GM12801 (cell line): ENCODE measurements around the gene TMEM200A.

ENCODE experiments used
- TF ChIP-seq, protein P1 (sequence below): IDR thresholded peaks from one replicate; pipeline ENCODE4 v1.5.1; 2011; ENCODE audit warnings: control low read depth; ENCODE audit not compliant: insufficient read length; ENCODE audit errors: extremely low read depth

The TMEM200A gene

DNA sequence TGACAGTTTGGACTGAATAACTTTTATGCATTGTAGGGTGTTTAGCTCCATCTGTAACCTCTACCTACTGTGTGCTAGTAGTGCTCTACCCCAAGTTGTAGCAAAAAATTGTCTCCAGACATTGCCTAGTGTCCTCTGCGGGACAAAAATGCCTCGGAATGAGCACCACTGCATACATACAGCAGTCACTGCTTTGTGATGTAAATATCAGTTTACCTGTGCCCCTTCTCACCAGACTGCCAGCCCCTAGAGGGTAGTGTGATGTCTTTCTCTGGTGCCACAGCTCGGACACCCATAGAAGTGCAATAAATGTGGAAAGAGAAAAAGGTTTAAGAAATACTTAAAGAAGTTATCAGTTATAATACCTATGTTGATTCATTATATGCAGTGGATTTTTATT lies 25.1 kb downstream of the TMEM200A start:
- TF ChIP-seq, protein P1, sequence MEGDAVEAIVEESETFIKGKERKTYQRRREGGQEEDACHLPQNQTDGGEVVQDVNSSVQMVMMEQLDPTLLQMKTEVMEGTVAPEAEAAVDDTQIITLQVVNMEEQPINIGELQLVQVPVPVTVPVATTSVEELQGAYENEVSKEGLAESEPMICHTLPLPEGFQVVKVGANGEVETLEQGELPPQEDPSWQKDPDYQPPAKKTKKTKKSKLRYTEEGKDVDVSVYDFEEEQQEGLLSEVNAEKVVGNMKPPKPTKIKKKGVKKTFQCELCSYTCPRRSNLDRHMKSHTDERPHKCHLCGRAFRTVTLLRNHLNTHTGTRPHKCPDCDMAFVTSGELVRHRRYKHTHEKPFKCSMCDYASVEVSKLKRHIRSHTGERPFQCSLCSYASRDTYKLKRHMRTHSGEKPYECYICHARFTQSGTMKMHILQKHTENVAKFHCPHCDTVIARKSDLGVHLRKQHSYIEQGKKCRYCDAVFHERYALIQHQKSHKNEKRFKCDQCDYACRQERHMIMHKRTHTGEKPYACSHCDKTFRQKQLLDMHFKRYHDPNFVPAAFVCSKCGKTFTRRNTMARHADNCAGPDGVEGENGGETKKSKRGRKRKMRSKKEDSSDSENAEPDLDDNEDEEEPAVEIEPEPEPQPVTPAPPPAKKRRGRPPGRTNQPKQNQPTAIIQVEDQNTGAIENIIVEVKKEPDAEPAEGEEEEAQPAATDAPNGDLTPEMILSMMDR = no peak

GRCh38 chr6:130393306-130393705 lies 27.5 kb downstream of the TMEM200A start:
- TF ChIP-seq, protein P1 = no peak

DNA sequence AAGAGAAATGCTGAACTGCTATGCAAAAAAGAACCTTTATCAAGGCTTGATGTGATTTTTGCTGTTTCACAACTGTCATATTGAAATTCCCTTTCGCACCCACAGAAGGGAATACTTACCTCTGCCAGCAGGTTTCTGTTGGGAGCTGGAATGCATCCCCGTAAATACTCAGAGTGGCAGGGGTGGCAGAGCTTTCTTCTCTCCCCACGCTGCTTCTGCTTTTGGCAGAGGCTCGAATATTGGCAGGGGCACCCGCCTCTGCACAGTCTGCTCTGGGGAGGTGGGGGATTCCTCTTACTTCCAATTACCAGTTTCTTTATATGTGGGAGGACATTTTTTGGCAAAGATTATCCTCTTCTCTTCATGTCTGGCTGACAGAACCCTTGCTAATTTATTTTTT lies 28.4 kb downstream of the TMEM200A start:
- TF ChIP-seq, protein P1 = no peak

DNA sequence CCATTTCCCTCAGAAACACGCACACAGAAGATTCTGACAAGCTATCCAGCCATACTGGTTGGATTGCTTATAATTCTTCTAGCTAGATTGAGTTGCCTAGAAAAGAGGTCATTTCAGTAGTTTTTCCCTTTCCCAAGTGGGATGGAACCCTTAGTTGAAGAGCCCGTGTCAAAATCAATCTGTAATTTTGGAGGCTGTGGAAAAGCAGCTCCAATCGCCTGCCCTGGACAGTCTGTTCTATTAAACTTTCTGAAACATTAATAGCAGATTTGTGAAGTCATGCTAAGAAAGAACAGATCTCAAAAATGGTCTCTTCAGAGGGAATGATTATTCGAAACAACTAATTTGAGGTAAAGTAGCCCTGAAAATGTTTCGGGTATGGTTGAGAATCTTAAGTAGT lies 29.3 kb downstream of the TMEM200A start:
- TF ChIP-seq, protein P1 = no peak

DNA sequence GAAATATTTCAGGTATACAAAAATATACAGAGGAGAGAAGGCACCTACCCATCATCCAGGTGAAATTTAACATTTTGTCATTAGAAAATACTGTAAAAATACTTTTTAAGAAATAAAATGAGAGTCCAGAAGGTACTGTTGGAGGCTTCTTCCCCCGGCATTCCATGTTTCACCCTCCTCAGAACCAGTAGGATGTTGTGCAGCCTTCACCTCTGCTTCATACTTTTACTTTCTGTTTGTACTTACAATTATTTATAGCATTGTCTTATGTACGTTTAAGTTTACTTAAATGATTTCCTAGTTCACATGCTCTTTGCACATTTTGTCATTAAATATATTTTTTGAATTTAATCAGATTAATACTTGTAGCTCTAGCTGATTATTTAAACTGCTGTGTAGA lies 30.9 kb downstream of the TMEM200A start:
- TF ChIP-seq, protein P1 = no peak

DNA sequence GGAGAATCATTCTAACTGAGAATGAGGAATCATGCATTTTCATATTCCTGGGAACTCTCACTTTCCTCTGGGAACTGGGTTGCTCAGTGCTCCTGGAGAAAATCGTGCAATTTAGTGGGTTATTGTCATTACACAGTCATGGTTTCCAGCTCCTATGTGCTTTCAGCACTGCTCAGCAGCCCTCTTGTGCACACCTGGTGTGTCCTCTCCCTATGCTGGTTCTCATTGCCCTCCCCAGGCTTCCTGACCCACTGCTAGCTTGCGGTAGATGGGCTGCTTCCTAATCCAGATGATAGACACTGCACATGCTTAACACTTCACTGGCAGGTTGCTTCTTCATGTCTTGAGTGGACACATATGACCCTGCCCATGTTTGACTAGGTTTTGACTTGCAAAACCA lies 39.7 kb downstream of the TMEM200A start:
- TF ChIP-seq, protein P1 = no peak

GRCh38 chr6:130407032-130407431 lies 41.2 kb downstream of the TMEM200A start:
- TF ChIP-seq, protein P1 = no peak
